Stimulated activated naive CD8-positive, alpha-beta T cell treated with anti-CD3 and anti-CD28 coated beads, Interleukin-15, Interleukin-2, amounts not matched to agents 100 U/mL and 50 U/mL, for 24 hours (primary cell): ENCODE measurements around the gene CAAP1.
"Not testable (repeated sequence)": the region's sequence is repeated elsewhere in the genome, so short reads cannot be mapped to it uniquely, and the experiment has no call there.

Experiments
- ATAC-seq: fragments of 150-1000 bp; cut with Tn5 transposase; one replicate; pipeline ENCODE4 v1.10.0; 2021
- DNase-seq: peaks from one replicate; pipeline ENCODE4 v3.0.0; 2021

The CAAP1 gene

DNA sequence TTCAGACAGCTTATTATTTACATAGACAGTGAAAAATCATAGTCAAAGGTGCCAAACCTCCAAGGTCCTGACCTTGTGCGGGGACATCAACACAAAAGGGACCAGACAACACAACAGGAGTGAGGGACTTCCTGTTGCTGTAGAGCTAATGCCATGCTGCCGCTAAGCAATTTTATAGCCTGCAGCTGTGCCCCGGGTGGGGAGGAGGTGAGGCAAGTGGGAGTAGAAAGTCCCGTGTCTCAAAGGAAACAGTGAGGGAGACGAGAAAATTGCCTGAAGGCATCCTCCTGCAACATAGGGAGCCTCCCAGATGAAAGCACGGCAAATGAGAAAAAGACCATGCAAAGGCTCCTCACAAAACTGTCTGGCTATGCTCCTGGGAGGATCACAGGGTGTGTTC lies 58.8 kb downstream of the CAAP1 start:
- DNase-seq: no peak
- ATAC-seq: no peak

- DNase-seq, ATAC-seq: not testable (repeated sequence)
Measured at GRCh38 chr9:26828391-26828955, 64.1 kb downstream of the CAAP1 start.

DNA sequence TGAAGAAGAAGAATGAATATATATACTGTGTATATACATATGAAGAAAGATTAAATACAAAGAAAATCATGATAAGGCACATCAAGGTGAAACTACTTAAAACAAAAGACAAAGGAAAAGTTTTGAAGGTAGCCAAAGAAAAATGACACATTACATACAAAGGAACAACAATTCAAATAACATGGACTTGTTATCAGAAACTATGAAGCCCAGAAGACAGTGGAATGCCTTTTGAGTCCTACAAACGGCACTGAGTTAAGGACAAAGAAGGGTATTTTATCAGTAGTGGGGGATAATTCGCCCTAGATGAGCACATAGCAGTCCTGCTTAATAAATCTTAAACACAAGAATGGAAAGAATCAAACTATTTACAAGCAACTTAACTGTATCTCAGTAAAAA lies 77.8 kb downstream of the CAAP1 start:
- ATAC-seq (no peak), DNase-seq (no peak)

DNA sequence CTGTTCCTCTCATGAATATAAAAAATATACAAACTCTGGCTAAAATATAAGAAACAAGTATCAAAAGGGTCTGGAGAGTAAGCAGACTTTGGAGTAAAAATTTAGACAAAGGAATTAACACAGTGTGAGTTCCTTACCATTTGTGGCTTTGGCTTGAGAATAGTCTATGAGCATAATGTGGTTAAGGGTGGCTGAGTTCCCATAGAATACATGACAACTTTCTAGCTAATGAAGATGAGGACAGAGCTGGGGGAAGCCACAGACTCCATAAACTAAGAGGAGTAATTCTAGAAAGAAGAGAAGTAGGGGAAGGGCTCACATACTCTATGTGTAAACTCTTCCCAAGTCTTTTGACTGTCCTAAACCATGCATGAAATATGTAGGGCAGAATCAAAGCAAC lies 79.4 kb downstream of the CAAP1 start:
- ATAC-seq: no peak

DNA sequence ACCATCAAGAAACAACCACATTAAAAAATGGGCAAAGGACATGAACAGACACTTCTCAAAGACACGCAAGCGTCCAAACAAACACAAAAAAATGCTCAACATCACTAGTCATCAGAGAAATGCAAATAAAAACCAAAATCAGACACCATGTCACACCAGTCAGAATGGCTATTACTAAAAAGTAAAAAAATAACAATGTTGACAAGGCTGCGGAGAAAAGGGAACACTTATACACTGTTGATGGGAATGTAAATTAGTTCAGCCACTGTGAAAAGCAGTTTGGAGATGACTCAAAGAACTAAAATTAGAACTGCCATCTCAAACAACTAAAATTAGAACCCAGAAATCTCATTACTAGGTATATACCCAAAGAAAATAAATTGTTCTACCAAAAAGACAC lies 80.4 kb downstream of the CAAP1 start:
- ATAC-seq: no peak
- no peak for DNase-seq

More for the DNA sequence above, 79.4 kb downstream of the CAAP1 start:
- DNase-seq: no peak

DNA sequence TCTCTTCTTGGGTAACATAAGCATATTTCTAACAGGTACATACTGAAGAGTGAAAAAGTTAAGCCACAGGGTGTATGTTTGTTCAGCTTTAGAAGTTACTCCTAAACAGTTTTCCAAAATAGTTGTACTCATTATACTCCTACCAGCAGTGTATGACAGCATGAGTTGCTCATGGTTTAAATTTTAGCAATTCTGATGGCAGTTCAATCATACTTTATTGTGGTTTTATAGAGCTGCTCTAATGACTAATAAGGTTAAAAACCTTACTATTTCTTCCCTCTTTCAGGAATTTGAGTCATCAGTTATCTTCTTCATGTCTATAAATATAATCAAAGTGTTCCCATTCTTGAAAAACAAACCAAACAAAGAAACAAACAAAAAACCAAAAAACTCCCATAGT lies 81.5 kb downstream of the CAAP1 start:
- ATAC-seq (no peak), DNase-seq (no peak)

DNA sequence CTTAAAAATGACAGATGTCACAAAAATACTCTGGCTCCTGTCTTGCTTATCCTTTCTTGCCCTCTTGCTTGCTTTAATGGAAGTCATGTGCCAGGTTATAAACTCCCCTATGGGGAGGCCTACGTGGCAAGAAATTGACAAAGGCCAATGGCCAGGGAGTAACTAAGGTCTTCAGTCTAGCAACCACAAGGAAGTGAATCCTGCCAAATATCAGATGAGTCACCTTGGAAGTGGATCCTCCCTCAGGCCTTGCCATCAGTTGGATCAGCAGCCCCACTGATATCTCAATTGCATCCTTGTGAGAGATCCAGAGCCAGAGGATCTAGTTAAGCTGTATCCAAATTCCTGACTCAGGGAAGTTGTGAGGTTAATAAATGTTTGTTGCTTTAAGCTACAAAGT lies 82.8 kb downstream of the CAAP1 start:
- DNase-seq: no peak
- no peak for ATAC-seq

DNA sequence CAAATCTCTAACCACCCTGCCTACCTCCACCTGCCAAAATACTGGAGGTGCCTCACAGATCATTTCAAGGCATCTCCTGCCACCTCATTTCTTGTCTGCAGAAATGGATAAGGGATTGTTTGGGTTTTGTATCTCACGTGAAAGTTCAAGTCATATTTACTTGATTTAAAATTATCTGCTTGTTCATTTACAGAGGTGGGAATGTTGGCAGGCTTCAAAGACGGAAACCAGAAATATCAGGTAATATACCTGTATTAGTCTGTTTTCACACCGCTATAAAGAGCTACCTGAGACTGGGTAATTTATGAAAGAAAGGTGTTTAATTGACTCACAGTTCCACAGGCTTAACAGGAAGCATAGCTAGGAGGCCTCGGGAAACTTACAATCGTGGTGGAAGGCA lies 85.4 kb downstream of the CAAP1 start:
- ATAC-seq: no peak
- no peak for DNase-seq

DNA sequence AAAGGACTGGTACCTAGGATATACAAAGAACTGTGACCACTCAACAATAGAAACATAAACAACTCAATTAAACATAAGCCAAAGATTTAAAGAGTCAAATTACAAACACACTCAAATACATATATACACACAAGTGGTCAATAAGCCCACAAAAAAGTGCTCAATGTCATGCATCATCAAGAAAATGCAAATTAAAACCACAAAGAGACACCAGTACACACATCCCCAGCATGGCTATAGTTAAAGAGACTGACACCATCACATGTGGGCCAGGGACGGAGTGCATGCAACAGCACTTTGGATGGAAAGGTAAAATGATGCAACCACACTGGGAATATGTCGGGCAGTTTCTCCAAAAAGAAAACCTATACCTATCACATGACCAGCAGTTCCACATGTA lies 89.7 kb downstream of the CAAP1 start:
- ATAC-seq (no peak), DNase-seq (no peak)

GRCh38 chr9:26801772-26802171 lies 90.8 kb downstream of the CAAP1 start:
- ATAC-seq (no peak), DNase-seq (no peak)

DNA sequence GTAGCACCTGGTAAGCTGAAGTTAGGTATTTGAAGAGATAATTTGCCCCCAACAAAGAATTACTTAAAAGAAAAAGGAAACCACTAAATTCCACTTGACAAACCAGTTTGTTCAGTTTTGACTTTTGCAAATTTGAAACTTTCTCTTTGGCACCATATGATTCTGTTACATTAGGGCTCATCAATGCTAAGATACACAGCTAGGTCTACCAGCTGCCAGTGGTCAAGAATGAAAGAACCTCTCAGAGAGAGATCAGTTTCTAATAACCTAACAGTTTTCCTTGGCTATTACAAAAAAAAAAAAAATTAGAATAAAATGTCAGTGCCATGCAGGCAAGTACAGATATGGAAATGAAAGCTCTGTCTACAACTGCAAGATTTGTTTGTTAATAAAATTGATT lies 92.3 kb downstream of the CAAP1 start:
- no peak for ATAC-seq
- DNase-seq: no peak

DNA sequence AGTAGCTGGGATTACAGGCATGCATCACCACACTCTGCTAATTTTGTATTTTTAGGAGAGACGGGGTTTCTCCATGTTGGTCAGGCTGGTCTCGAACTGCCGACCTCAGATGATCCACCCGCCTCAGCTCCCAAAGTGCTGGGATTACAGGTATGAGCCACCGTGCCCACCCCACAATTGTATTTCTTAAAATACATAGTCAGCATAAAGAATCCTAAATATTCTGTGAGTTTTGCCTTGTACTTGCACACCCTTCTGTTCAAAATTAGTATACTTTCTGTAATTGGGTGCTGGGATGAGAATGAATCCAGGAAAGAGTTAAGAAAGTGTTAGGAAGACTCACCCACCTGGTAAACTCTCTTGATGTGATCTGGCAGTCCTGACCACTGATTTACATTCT lies 101.3 kb downstream of the CAAP1 start:
- DNase-seq (no peak), ATAC-seq (no peak)
